Calu3 (cell line): Measurements from ENCODE around the gene PGLYRP1. TPM values are rescaled to one million over a fixed set of nuclear protein-coding genes. Genes with fewer than 3 reads are reported as not detected.

Source experiments
- BruUV-seq: library from RNA; stranded (reverse); fragments of 400-500 nt; replicated peaks from 2 replicates; lab custom pipeline; 2021; lab: Mats Ljungman, UMichigan
- CTCF ChIA-PET: fragments of 300-600 bp; sonication (Branson Sonifier 250); formaldehyde crosslinking; loops from one replicate; lab custom pipeline; 2022; ENCODE audit warnings: antibody characterized with exemption; lab: Charles Lee
- DNase-seq: peaks from one replicate; pipeline ENCODE4 v3.0.0; 2022
- H3K27ac Mint-ChIP-seq: one replicate; pipeline ENCODE4 v1.8.0; 2022; ENCODE audit warnings: mixed read lengths; ENCODE audit not compliant: unreplicated experiment
- H3K27me3 Mint-ChIP-seq: one replicate; pipeline ENCODE4 v1.8.0; 2022; ENCODE audit warnings: mixed read lengths; ENCODE audit not compliant: unreplicated experiment
- H3K36me3 Mint-ChIP-seq: one replicate; pipeline ENCODE4 v1.8.0; 2022; ENCODE audit warnings: mild to moderate bottlenecking, moderate library complexity, mixed read lengths; ENCODE audit not compliant: insufficient read depth, unreplicated experiment
- H3K4me1 Mint-ChIP-seq: one replicate; pipeline ENCODE4 v1.8.0; 2022; ENCODE audit warnings: mild to moderate bottlenecking, low read depth, mixed read lengths; ENCODE audit not compliant: unreplicated experiment
- H3K4me3 Mint-ChIP-seq: one replicate; pipeline ENCODE4 v1.8.0; 2022; ENCODE audit warnings: mild to moderate bottlenecking, low read depth, moderate library complexity, mixed read lengths; ENCODE audit not compliant: unreplicated experiment
- H3K9me3 Mint-ChIP-seq: one replicate; pipeline ENCODE4 v1.8.0; 2022; ENCODE audit warnings: low read depth, mixed read lengths; ENCODE audit not compliant: unreplicated experiment
- CTCF ChIP-seq: fragments of 200-600 bp; IDR thresholded peaks from one replicate; pipeline ENCODE4 v1.8.0; 2022; ENCODE audit warnings: antibody characterized with exemption; ENCODE audit not compliant: unreplicated experiment
- intact Hi-C: fragments of 100-400 bp; cut with micrococcal nuclease; formaldehyde crosslinking; loops from one replicate; pipeline ENCODE4 v1.10.0; 2022; ENCODE audit not compliant: unreplicated experiment
- total RNA-seq: library from RNA; stranded (reverse); gene quantifications from 2 replicates; pipeline ENCODE4 v1.2.3, GENCODE V29; 2022

PGLYRP1 gene
- total RNA-seq, 1 experiment from 2014 or later, result not detected

- no TSS peak for BruUV-seq
- H3K4me1 Mint-ChIP-seq, result no peaks in the 10 kb centered on the region
- TF ChIP-seq CTCF, result no peak
- no peak for DNase-seq
- no peak overlapping the region for H3K4me3 Mint-ChIP-seq
- H3K27me3 Mint-ChIP-seq, result peaks cover 98% of the 10 kb centered on the region
- intact Hi-C loops, result no loop called here
- no peak overlapping the region for H3K27ac Mint-ChIP-seq
- no peaks in the 10 kb centered on the region for H3K36me3 Mint-ChIP-seq
- CTCF ChIA-PET, result interaction anchor here (0.6 to 1.3 kb wide), 2 partner anchors 9 to 314 kb away, joined by 4 read pairs; no protein-coding TSS in a partner anchor
- H3K9me3 Mint-ChIP-seq, result no peaks in the 10 kb centered on the region
These were observed 37.2 kb upstream of the PGLYRP1 start for GRCh38 chr19:46060012-46060411.

DNA sequence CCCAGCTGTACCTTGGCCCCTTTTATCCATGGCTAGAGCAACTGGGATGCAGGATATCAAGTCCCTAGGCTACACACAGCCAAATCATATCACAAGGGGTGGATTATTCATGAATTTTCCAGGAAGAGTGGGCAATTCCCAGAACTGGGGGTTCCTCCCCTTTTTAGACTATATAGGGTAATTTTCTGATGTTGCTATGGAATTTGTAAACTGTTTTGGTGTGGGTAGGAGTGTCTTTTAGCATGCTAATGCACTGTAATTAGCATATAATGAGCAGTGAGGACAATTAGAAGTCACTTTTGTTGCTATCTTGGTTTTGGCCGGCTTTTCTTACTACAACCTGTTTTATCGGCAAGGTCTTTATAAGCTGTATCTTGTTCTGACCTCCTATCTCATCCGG, 35.9 kb upstream of the PGLYRP1 start:
- DNase-seq, result no peak
- H3K4me3 Mint-ChIP-seq, result no peak overlapping the region
- H3K27me3 Mint-ChIP-seq, result peaks cover 98% of the 10 kb centered on the region
- no TSS peak for BruUV-seq
- H3K9me3 Mint-ChIP-seq, result no peaks in the 10 kb centered on the region
- no peaks in the 10 kb centered on the region for H3K4me1 Mint-ChIP-seq
- no peaks in the 10 kb centered on the region for H3K36me3 Mint-ChIP-seq
- TF ChIP-seq CTCF, result no peak
- H3K27ac Mint-ChIP-seq, result no peak overlapping the region
- CTCF ChIA-PET, result no interaction called here
- intact Hi-C loops, result no loop called here

- Mint-ChIP-seq H3K4me3 (no peak overlapping the region), H3K9me3 (no peaks in the 10 kb centered on the region), H3K4me1 (no peaks in the 10 kb centered on the region), H3K27ac (no peak overlapping the region), H3K36me3 (no peaks in the 10 kb centered on the region), H3K27me3 (peaks cover 97% of the 10 kb centered on the region)
- intact Hi-C loops, result no loop called here
- no peak for TF ChIP-seq CTCF
- no peak for DNase-seq
- CTCF ChIA-PET, result no interaction called here
- BruUV-seq, result no TSS peak
These were observed 33.7 kb upstream of the PGLYRP1 start for GRCh38 chr19:46056536-46056935.

GRCh38 chr19:46052896-46053295, 30.0 kb upstream of the PGLYRP1 start:
- H3K27me3 Mint-ChIP-seq, result peaks cover 98% of the 10 kb centered on the region
- no peak for DNase-seq
- TF ChIP-seq CTCF, result no peak

More at GRCh38 chr19:46052896-46053295, 30.0 kb upstream of the PGLYRP1 start:
- BruUV-seq, result no TSS peak
- Mint-ChIP-seq H3K36me3 (no peaks in the 10 kb centered on the region), H3K4me1 (no peaks in the 10 kb centered on the region), H3K27ac (no peak overlapping the region), H3K4me3 (no peak overlapping the region), H3K9me3 (no peaks in the 10 kb centered on the region)
- intact Hi-C loops, result no loop called here
- CTCF ChIA-PET, result interaction anchor here (0.6 kb wide), 3 partner anchors 14 to 182 kb away, joined by 3 read pairs; no protein-coding TSS in a partner anchor
